GM21619 (cell line): ENCODE data around the gene PNKP.

Experiments used
- ATAC-seq: cut with Tn5 transposase; IDR thresholded peaks from one replicate; pipeline ENCODE4 v1.9.1; 2021; ENCODE audit not compliant: unreplicated experiment

The PNKP gene

DNA sequence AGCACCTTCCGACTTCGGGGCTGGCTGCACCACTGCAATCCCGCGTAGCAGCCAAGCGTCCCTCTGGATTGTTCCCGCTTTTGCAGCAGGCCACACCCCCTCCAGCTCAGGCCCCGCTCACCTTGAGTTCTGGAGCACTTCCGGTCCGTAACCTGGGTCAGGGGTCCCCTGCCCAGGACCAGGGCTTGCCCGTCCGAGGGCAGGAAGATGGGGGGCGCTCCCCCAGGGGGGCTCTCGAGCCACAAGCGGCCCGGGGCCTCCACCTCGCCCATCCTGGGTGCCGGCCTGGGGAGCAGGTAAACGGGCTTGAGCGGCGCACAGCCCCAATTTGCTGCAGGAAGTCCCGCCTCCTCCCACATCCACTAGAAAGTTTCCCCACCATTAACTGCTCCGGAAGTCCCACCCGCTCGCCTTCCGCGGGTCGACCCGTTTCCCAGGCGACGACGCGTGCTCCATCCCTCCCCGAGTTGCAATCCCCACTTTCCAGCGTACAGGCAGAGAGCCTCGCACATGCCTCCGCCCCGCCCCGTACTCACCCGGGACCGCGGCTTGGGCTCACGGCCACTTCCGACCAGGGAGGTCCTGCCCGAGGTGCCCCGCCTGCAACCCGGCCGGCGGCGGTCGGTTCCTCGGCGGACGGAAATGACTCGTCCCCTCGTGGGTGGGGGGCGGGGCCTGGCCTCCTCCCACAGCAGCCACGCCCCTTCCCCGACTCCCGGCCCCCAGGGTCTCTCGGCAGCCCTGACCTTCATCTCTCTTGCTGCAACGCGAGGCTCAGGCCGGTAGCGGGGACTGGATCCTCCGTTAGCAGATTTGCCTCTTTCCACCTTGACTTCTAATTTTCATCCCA is at the start of gene PNKP:
Gene PNKP (minus strand): TSS at position 644 of the 850 bp plus-strand sequence. CDS start 372 bp downstream, at position 272.
- ATAC-seq: peak; percentile 33

DNA sequence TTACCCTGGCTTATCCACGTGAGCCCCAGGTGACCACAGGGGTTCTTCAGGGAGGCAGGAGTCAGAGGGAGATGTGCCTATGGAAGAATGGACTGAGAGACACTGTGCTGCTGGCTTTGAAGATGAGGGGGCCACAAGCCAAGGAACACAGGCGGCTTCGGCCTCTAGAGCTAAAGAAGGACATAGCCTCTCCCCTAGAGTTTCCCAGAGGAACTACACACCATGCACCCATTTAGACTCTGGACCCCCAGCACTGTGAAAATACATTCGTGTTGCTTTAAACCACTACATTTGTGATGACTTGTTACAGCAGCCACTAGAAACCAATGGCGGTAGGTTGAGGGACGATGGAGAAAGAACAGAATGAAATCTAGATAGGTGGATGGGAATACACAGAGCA is 47.9 kb upstream of the PNKP start:
- ATAC-seq: no peak

- no peak for ATAC-seq
Measured at GRCh38 chr19:49913720-49914119, 46.3 kb upstream of the PNKP start.

- no peak for ATAC-seq
Measured at GRCh38 chr19:49912965-49913685, 45.7 kb upstream of the PNKP start.

DNA sequence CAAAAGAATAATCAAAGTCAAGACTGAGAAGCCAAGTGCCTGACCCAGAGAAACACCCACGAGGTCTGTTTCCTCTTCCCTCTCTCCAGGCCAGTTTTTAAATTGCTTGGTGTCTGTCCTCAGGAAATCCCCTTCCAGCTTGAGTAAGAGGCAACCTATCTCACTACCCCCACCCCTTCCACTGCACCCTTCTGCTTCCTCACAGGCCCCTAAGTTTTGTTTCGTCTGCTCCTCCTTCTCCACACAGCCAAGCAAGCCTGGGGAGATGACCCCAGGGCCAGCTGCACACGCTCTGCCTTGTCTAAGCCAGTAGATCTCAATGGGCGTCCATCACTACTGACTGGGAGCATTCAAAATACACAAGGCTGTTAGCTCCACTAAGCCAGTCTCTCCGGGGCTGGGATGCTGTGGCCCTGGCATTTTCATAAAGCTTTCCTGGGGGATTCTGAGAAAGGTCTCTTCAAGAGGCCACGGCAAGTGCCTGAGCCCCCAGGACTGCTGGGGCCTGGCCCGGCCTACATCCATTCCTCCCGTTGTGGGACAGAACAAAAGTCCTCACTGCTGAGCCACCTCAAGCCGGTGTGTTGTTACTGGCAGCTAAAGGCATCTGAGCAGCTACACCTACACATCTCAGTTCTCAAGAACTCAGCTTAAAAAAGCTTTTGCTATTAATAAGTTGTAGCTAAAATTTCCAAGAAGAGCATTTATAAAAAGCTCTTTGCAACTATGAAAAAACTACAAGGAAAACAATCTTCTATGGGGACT is 44.2 kb upstream of the PNKP start:
- ATAC-seq: no peak

- ATAC-seq: no peak
Measured at GRCh38 chr19:49910179-49910578, 42.8 kb upstream of the PNKP start.

GRCh38 chr19:49908480-49909420 is 41.4 kb upstream of the PNKP start:
- ATAC-seq: no peak

DNA sequence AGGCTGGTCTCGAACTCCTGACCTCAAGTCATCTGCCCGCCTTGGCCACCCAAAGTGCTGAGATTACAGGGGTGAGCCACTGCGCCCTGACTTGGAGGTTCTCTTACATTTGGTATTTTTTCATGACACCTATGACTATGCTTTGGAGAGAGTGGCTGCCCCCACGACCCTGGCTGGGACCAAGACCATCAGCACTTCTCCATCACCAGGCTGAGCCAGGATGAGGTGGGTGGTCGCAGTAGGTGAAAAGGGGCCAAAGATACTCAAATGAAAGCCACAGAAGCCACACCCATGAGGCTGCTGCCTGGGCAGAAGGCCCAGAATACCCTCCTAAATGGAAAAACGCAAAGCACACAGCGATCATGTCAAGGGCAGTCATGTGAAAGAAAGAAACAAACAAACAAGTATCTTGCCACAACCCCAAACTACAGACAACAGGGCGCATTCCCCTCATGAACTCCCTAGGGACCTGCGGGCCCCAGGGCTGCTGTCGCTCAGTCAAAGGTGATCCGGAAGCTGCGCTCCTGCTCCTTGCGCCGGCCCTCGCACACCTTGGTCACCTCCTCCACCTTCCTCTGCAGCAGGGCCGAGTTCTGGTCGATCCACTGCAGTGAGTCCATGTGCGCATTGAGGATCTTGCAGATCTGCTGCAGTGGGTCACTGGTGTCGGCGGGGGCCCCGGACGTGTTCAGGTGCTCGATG is 40.5 kb upstream of the PNKP start:
- no peak for ATAC-seq

GRCh38 chr19:49906879-49907564 is 39.6 kb upstream of the PNKP start:
- ATAC-seq: no peak

DNA sequence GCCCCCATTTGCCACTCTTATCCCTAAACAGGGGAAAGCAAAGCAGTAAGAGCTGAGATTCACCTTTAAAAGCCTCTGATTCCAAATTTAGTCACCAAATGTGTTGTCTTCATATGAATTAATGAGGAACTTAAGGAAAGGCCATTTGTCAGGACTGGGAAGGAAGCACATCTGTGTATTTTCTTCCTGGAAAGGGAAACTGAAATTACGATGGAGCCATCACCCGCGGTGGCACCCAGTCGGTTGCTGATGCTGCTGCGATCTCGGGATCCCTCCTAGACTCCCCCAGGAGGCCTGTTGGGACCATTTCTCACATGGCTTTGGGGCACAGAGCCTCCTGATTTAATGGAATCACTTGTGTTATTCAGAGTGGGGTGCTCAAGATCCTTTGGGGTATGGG is 36.8 kb upstream of the PNKP start:
- no peak for ATAC-seq

GRCh38 chr19:49896863-49897621 is 29.7 kb upstream of the PNKP start, which contains the start of gene IL4I1:
Gene IL4I1 (minus strand): TSS chr19:49896887. CDS start chr19:49896160, 727 bp downstream.
- ATAC-seq: peak; percentile 54

- ATAC-seq: no peak
Measured at GRCh38 chr19:49895566-49896297, 28.4 kb upstream of the PNKP start.

DNA sequence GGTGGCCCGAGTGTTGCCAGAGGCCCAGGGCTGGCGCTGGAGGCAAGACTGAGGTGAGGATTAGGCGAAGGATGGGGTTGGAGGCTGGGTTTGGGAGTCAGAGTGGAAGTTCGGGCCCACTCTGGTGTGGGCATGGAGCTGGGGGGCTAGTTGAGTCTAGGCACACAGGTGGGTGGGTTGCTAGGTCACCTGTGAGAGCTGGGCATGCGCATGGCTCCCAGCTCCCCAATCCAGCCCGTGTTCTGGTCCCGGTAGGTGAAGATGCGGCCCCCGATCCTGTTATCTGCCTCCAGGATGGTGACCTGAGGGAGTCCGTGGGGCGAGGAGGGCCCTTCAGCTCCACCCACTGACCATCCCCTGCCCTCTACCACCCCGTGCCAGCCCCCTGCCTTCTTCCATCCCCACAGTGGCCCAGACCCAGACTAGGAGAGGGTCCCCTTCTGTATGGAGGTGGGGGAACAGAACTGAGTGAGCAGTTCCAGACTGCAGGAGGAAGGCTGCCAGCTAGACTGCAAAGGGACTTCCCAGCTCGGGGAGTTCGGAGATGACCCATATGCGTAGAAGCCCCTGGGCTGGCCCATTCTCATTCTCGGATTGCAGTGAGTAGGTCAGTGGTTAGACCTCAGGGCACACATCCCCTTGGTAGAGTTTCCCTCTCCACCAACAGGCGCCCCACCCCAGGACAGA is 27.6 kb upstream of the PNKP start:
- no peak for ATAC-seq

GRCh38 chr19:49894011-49894664 is 26.8 kb upstream of the PNKP start:
- ATAC-seq: no peak

DNA sequence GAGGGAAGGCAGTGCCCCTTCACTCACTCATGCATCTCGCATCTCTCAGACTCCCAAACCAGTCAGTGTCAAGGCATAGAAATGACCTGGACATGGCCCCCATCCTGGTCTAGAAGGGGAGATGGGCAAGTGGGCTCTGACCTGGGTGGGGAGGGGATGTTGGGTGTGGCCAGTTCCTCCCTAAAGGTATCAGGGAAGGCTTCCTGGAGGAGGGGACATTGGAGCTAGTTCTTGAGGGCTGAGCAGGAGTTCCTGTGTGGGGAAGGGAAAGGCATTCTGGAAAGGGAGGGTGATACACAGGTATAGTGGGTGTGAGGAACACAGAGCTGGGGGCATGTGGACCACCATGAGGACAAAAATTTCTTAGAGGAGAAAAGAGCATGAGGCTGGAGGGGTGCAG is 25.3 kb upstream of the PNKP start:
- ATAC-seq: no peak

DNA sequence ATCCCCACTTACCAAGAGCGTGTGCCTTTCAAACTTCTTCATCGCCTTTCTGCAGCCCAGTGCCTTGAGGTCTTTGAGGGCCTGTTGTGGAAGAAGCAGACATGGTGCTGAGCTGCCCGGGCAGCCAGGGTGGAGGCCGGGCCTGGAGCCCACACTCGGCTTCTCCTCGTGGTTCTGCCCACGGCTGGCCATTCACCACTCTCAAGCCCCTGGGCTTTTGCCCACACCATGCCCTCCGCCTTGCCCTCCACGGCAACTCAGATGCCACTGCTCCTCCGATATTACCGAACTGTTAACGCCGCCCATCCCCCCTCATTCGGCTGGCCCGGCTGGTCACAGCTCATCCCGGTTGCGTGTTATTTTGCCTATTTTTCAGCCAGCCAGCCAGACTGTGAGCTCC is 24.0 kb upstream of the PNKP start:
- ATAC-seq: no peak
